H9 (cell line): ENCODE data around the gene SPECC1. TPM values are rescaled to one million over a fixed set of nuclear protein-coding genes. Genes with fewer than 3 reads are reported as not detected.

Experiments used
- DNase-seq: peaks from one replicate; pipeline ENCODE4 v3.0.0-alpha.2; 2017
- H2AFZ ChIP-seq: one replicate; pipeline ENCODE4 v1.6.1; 2013; ENCODE audit warnings: mild to moderate bottlenecking, low read length, control low read depth, moderate library complexity
- H2AK5ac ChIP-seq: 2 replicates; pipeline ENCODE4 v1.6.1; 2013; ENCODE audit warnings: low read length, control low read depth, mixed read lengths; ENCODE audit not compliant: insufficient read length
- H2BK120ac ChIP-seq: one replicate; pipeline ENCODE4 v1.6.1; 2013; ENCODE audit warnings: low read depth, mild to moderate bottlenecking, low read length, control low read depth, inconsistent platforms; ENCODE audit not compliant: poor library complexity, severe bottlenecking
- H2BK12ac ChIP-seq: 2 replicates; pipeline ENCODE4 v1.6.1; 2013; ENCODE audit warnings: low read length, control low read depth, mixed read lengths, low read depth; ENCODE audit not compliant: insufficient read length
- H2BK15ac ChIP-seq: 2 replicates; pipeline ENCODE4 v1.6.1; 2013; ENCODE audit warnings: low read depth, low read length, control low read depth
- H2BK20ac ChIP-seq: one replicate; pipeline ENCODE4 v1.6.1; 2013; ENCODE audit warnings: low read depth, mild to moderate bottlenecking, low read length, control low read depth, inconsistent platforms; ENCODE audit not compliant: poor library complexity, severe bottlenecking
- H2BK5ac ChIP-seq: 2 replicates; pipeline ENCODE4 v1.6.1; 2013; ENCODE audit warnings: low read length, control low read depth, mixed read lengths; ENCODE audit not compliant: insufficient read length
- H3K14ac ChIP-seq: 2 replicates; pipeline ENCODE4 v1.6.1; 2013; ENCODE audit warnings: low read length, control low read depth; ENCODE audit not compliant: insufficient read depth
- H3K18ac ChIP-seq: 2 replicates; pipeline ENCODE4 v1.6.1; 2013; ENCODE audit warnings: low read depth, mild to moderate bottlenecking, mixed read lengths, low read length, control low read depth; ENCODE audit not compliant: insufficient read length
- H3K23ac ChIP-seq: 2 replicates; pipeline ENCODE4 v1.6.1; 2013; ENCODE audit warnings: low read length, control low read depth, mixed read lengths, low read depth; ENCODE audit not compliant: insufficient read length
- H3K23me2 ChIP-seq: 2 replicates; pipeline ENCODE4 v1.6.1; 2013; ENCODE audit warnings: low read depth, mild to moderate bottlenecking, mixed read lengths, low read length, control low read depth; ENCODE audit not compliant: insufficient read length, poor library complexity, severe bottlenecking
- H3K27ac ChIP-seq: 2 replicates; pipeline ENCODE4 v1.5.1; 2013; ENCODE audit warnings: low read length, control low read depth, mixed read lengths, low read depth; ENCODE audit not compliant: insufficient read length
- H3K27me3 ChIP-seq: 2 replicates; pipeline ENCODE4 v1.6.1; 2013; ENCODE audit warnings: low read length, control low read depth, inconsistent platforms; ENCODE audit not compliant: insufficient read depth
- H3K4ac ChIP-seq: 2 replicates; pipeline ENCODE4 v1.6.1; 2013; ENCODE audit warnings: low read depth, mild to moderate bottlenecking, control low read depth, inconsistent platforms, low read length, moderate library complexity
- H3K4me1 ChIP-seq: 2 replicates; pipeline ENCODE4 v1.6.1; 2013; ENCODE audit warnings: low read length, control low read depth, inconsistent platforms; ENCODE audit not compliant: insufficient read depth
- H3K4me2 ChIP-seq: 2 replicates; pipeline ENCODE4 v1.6.1; 2013; ENCODE audit warnings: low read length, control low read depth, mixed read lengths; ENCODE audit not compliant: insufficient read length, insufficient read depth
- H3K56ac ChIP-seq: 2 replicates; pipeline ENCODE4 v1.6.1; 2013; ENCODE audit warnings: low read depth, mild to moderate bottlenecking, mixed read lengths, low read length, control low read depth; ENCODE audit not compliant: insufficient read length
- H3K79me1 ChIP-seq: 2 replicates; pipeline ENCODE4 v1.6.1; 2013; ENCODE audit warnings: low read depth, mild to moderate bottlenecking, moderate library complexity, low read length, control low read depth, inconsistent platforms; ENCODE audit not compliant: insufficient read depth, poor library complexity, severe bottlenecking
- H3K79me2 ChIP-seq: 2 replicates; pipeline ENCODE4 v1.6.1; 2013; ENCODE audit warnings: low read length, control low read depth, inconsistent platforms; ENCODE audit not compliant: insufficient read depth
- H3K9ac ChIP-seq: 2 replicates; pipeline ENCODE4 v1.6.1; 2013; ENCODE audit warnings: low read length, control low read depth, mixed read lengths; ENCODE audit not compliant: insufficient read length; ENCODE audit errors: extremely low read depth
- H3K9me3 ChIP-seq: one replicate; pipeline ENCODE4 v1.6.1; 2013; ENCODE audit warnings: low read depth, low read length, inconsistent platforms; ENCODE audit not compliant: control insufficient read depth
- H3T11ph ChIP-seq: one replicate; pipeline ENCODE4 v1.6.1; 2013; ENCODE audit warnings: mild to moderate bottlenecking, low read length, control low read depth, inconsistent platforms
- H4K20me1 ChIP-seq: one replicate; pipeline ENCODE4 v1.6.1; 2013; ENCODE audit not compliant: control insufficient read depth, insufficient read length, insufficient read depth
- H4K5ac ChIP-seq: 2 replicates; pipeline ENCODE4 v1.6.1; 2013; ENCODE audit warnings: low read depth, mild to moderate bottlenecking, mixed read lengths, low read length, control low read depth; ENCODE audit not compliant: insufficient read length
- H4K8ac ChIP-seq: replicated peaks from 2 replicates; pipeline ENCODE4 v1.6.1; 2013; ENCODE audit warnings: low read length, control low read depth, mixed read lengths, low read depth; ENCODE audit not compliant: insufficient read length
- H4K91ac ChIP-seq: 2 replicates; pipeline ENCODE4 v1.6.1; 2013; ENCODE audit warnings: low read depth, mild to moderate bottlenecking, moderate library complexity, mixed read lengths, low read length, control low read depth; ENCODE audit not compliant: insufficient read length
- H3K27ac Mint-ChIP-seq, 3 experiments: 2 replicates in 2 of 3; 3 replicates in 1 of 3; pipeline ENCODE4 v1.8.0; 2020 to 2021; ENCODE audit warnings: mixed read lengths in 3 of 3, mild to moderate bottlenecking in 1 of 3, moderate library complexity in 1 of 3
- H3K27me3 Mint-ChIP-seq: 2 replicates; pipeline ENCODE4 v1.8.0; 2021; ENCODE audit warnings: low read depth, mild to moderate bottlenecking, moderate library complexity, mixed read lengths
- H3K36me3 Mint-ChIP-seq, 3 experiments: 2 replicates in 2 of 3; 3 replicates in 1 of 3; pipeline ENCODE4 v1.8.0; 2020 to 2021; ENCODE audit warnings: low read depth in 3 of 3, mixed read lengths in 3 of 3; ENCODE audit not compliant: insufficient read depth in 1 of 3
- H3K4me1 Mint-ChIP-seq, 2 experiments: 2 replicates each; pipeline ENCODE4 v1.8.0; 2020; ENCODE audit warnings: mixed read lengths in 2 of 2
- H3K4me3 Mint-ChIP-seq, 2 experiments: 2 replicates in 1 of 2; 3 replicates in 1 of 2; pipeline ENCODE4 v1.8.0; 2020 to 2021; ENCODE audit warnings: mild to moderate bottlenecking in 2 of 2, mixed read lengths in 2 of 2, moderate library complexity in 1 of 2
- H3K9me3 Mint-ChIP-seq, 2 experiments: 2 replicates in 1 of 2; 3 replicates in 1 of 2; pipeline ENCODE4 v1.8.0; 2020; ENCODE audit warnings: mild to moderate bottlenecking in 2 of 2, mixed read lengths in 2 of 2, moderate library complexity in 1 of 2
- WGBS: extraction: QIAGEN DNeasy Blood & Tissue Kit; methylation state at CpG from one replicate; pipeline ENCODE4 v1.1.7; 2013; ENCODE audit warnings: missing lambda C conversion rate, low lambda C conversion rate, mixed read lengths; ENCODE audit not compliant: insufficient read length; ENCODE audit errors: extremely low coverage; 5-methylcytosine and 5-hydroxymethylcytosine counted together
- total RNA-seq: library from RNA; stranded (reverse); gene quantifications from 2 replicates; pipeline ENCODE4 v1.2.1, GENCODE V29; 2021
- TF ChIP-seq, protein P1 (sequence below): fragments of 200-600 bp; sonication (generic); conservative IDR thresholded peaks from 3 replicates; pipeline ENCODE4 v1.8.0; 2021; ENCODE audit warnings: antibody characterized with exemption, mild to moderate bottlenecking

Gene SPECC1
- total RNA-seq, 1 experiment from 2014 or later: 65.7 TPM

DNA sequence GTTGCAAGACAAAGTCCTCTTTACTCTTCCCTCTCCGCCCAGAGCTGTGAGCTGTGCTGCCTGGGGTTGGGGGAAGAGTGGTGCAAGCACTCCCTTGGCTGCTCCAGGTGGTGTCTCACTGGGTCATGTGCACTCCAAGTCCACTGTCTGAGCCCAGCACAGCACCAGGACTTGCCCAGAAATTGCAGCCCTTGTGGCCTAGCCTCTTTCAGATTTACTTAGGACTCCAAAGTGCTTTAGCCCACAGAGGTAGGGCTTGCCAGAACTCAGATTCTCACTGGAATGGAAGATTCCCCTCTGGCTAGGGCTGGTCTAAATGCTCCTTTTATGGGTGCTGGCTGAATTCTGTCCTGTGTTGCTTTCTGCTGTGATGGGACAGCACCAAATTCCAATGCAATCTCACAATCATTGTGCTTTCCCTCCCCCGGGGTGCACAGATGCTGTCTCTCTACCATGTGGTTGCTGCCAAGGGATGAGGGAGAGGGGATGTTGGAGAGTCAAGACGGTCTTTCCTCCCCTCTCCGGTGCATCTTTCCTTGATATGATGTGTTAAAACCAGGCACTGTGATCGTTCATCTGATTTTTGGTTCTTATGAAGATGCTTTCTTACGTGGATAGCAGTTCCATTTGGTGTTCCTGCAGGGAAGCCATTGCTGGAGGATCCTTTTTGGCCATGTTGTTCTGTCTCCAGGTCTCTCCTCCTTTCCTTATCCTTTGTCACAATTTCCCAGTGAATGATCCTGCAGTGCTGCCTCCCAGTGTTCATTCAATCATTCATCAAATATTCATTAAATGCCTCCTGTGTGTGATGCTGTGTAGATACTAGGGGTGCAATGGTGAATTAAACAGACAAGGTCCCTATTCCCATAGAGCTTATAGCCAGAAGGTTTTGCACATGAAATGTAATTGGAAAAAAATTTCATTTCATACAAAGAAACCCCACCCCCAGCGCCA, 216.3 kb downstream of the SPECC1 start:
- Histone ChIP-seq H3T11ph (no peak overlapping the region), H3K4ac (no peak overlapping the region), H3K27me3 (no peaks in the 10 kb centered on the region), H3K23ac (no peak overlapping the region), H4K91ac (no peak overlapping the region), H4K20me1 (peaks cover 3% of the 10 kb centered on the region), H2AK5ac (no peak overlapping the region), H2BK20ac (no peak overlapping the region), H4K8ac (no peak overlapping the region), H3K23me2 (no peaks in the 10 kb centered on the region), H3K56ac (no peak overlapping the region), H3K14ac (0 out of 2 replicates have a peak overlapping the region, but pooled peaks have one; percentile 63), H3K9ac (no peak overlapping the region), H2BK5ac (no peak overlapping the region), H3K79me1 (no peaks in the 10 kb centered on the region), H3K4me1 (peaks cover 5% of the 10 kb centered on the region; the same call in 1 of the 2 replicates), H2BK15ac (no peak overlapping the region), H3K27ac (peak overlapping the region; percentile 34), H3K79me2 (no peaks in the 10 kb centered on the region; the same call in 1 of the 2 replicates), H3K18ac (peak overlapping the region; percentile 72), H3K4me2 (no peak overlapping the region), H2BK120ac (no peak overlapping the region), H3K9me3 (no peaks in the 10 kb centered on the region), H2BK12ac (no peak overlapping the region), H4K5ac (no peak overlapping the region), H2AFZ (no peak overlapping the region)
- Mint-ChIP-seq H3K4me1 (peaks cover 56 to 58% of the 10 kb centered on the region in 2 experiments), H3K36me3 (peaks cover 23 to 30% (median 25%) of the 10 kb centered on the region in 3 experiments), H3K27me3 (no peaks in the 10 kb centered on the region), H3K4me3 (no peak overlapping the region), H3K9me3 (no peaks in the 10 kb centered on the region), H3K27ac (peak overlapping the region; percentile 52 to 77 (median 55); a peak in 6 of 7 replicates)
- WGBS: no CpG with 5 or more reads among the region's 7 CpGs
- no peak for DNase-seq
- TF ChIP-seq, protein P1, sequence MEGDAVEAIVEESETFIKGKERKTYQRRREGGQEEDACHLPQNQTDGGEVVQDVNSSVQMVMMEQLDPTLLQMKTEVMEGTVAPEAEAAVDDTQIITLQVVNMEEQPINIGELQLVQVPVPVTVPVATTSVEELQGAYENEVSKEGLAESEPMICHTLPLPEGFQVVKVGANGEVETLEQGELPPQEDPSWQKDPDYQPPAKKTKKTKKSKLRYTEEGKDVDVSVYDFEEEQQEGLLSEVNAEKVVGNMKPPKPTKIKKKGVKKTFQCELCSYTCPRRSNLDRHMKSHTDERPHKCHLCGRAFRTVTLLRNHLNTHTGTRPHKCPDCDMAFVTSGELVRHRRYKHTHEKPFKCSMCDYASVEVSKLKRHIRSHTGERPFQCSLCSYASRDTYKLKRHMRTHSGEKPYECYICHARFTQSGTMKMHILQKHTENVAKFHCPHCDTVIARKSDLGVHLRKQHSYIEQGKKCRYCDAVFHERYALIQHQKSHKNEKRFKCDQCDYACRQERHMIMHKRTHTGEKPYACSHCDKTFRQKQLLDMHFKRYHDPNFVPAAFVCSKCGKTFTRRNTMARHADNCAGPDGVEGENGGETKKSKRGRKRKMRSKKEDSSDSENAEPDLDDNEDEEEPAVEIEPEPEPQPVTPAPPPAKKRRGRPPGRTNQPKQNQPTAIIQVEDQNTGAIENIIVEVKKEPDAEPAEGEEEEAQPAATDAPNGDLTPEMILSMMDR: peak; percentile 12; the same call in 1 of the 3 replicates
